Activated CD8-positive, alpha-beta T cell treated with anti-CD3 and anti-CD28 coated beads for 36 hours (primary cell): ENCODE measurements around the gene CDT1. TPM values are rescaled to one million over a fixed set of nuclear protein-coding genes. Genes with fewer than 3 reads are reported as not detected.

Experiments
- ATAC-seq: fragments of 200-7000 bp; cut with Tn5 transposase; one replicate; pipeline ENCODE4 v1.10.0; 2021; ENCODE audit warnings: mild to moderate bottlenecking, moderate library complexity
- CTCF ChIA-PET: fragments of 350-600 bp; sonication (Branson Sonifier 250); formaldehyde crosslinking; loops from one replicate; lab custom pipeline; 2021; ENCODE audit warnings: antibody characterized with exemption; lab: Charles Lee
- POLR2A ChIA-PET: fragments of 350-600 bp; sonication (Branson Sonifier 250); formaldehyde crosslinking; loops from one replicate; lab custom pipeline; 2021; ENCODE audit warnings: antibody characterized with exemption; lab: Charles Lee
- DNase-seq: peaks from one replicate; pipeline ENCODE4 v3.0.0-alpha.2; 2020
- H3K27ac Mint-ChIP-seq: one replicate; pipeline ENCODE4 v1.8.0; 2021; ENCODE audit warnings: mild to moderate bottlenecking, mixed read lengths
- H3K27me3 Mint-ChIP-seq: one replicate; pipeline ENCODE4 v1.8.0; 2021; ENCODE audit warnings: mixed read lengths
- H3K36me3 Mint-ChIP-seq: one replicate; pipeline ENCODE4 v1.8.0; 2021; ENCODE audit warnings: low read depth, mixed read lengths
- H3K4me1 Mint-ChIP-seq: one replicate; pipeline ENCODE4 v1.8.0; 2021; ENCODE audit warnings: low read depth, mixed read lengths
- H3K4me3 Mint-ChIP-seq: one replicate; pipeline ENCODE4 v1.8.0; 2021; ENCODE audit warnings: mild to moderate bottlenecking, moderate library complexity, mixed read lengths
- H3K9me3 Mint-ChIP-seq: one replicate; pipeline ENCODE4 v1.8.0; 2021; ENCODE audit warnings: mixed read lengths
- intact Hi-C: fragments of 100-400 bp; cut with micrococcal nuclease; formaldehyde crosslinking; loops from one replicate; pipeline ENCODE4 v1.10.0; 2022
- total RNA-seq, 2 experiments: library from RNA; stranded (reverse); gene quantifications; one replicate each; pipeline ENCODE4 v1.2.3, GENCODE V29; 2021
- TF ChIP-seq, protein P1 (sequence below): fragments of 200-600 bp; IDR thresholded peaks from one replicate; pipeline ENCODE4 v1.8.0; 2022; ENCODE audit warnings: antibody characterized with exemption, mild to moderate bottlenecking

The CDT1 gene
- total RNA-seq, 2 experiments from 2014 or later = 180 to 182 TPM

DNA sequence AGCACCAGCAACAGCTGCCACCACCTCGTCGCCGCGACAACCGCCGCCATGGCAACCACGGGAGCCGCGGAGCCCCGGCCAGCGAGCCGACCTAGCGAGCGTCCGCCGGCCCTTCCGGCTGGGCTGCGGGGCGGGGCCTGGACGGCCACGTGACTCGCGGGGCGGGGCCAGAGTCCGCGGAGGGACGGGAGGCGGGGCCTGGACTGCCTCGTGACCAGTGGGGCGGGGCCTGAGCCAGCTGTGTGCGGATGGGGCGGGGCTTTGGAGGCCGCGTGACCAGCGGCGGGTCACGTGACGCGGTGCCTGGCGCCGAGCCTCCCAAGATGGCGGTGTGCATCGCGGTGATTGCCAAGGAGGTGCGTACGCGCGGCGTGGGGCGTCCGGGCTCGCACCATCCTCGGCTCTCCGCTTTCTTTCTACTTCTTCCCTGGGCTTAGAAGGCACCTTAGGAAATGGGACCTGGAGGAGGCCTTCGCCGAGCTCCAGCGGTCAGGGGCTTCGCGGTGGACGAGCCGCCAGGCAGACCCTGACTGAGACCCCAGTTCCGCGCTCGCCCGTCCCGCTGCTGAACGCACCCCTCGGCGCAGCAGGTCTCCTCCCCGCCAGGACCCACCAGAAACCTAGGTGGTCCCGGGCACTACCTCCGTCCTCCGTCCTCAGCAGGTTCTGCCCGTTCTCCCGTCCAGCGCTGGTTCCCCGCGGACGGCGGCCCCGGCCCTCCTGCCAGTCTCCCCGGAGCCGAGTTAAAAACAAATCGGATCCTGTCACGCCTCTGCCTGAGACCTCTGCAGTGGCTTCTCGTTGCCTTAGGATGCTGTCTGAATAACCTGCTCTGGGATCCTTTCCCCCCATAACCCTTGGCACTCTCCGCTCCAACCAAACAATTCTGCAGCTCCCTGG, 53.5 kb downstream of the CDT1 start, which contains the start of the genes GALNS and TRAPPC2L:
Gene GALNS (minus strand): TSS at position 120 of the 900 bp plus-strand sequence. CDS start 70 bp downstream, at position 50.
Gene TRAPPC2L (plus strand): TSS at position 300 of the 900 bp plus-strand sequence. CDS start 24 bp downstream, at position 324.
- TF ChIP-seq, protein P1, sequence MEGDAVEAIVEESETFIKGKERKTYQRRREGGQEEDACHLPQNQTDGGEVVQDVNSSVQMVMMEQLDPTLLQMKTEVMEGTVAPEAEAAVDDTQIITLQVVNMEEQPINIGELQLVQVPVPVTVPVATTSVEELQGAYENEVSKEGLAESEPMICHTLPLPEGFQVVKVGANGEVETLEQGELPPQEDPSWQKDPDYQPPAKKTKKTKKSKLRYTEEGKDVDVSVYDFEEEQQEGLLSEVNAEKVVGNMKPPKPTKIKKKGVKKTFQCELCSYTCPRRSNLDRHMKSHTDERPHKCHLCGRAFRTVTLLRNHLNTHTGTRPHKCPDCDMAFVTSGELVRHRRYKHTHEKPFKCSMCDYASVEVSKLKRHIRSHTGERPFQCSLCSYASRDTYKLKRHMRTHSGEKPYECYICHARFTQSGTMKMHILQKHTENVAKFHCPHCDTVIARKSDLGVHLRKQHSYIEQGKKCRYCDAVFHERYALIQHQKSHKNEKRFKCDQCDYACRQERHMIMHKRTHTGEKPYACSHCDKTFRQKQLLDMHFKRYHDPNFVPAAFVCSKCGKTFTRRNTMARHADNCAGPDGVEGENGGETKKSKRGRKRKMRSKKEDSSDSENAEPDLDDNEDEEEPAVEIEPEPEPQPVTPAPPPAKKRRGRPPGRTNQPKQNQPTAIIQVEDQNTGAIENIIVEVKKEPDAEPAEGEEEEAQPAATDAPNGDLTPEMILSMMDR = no peak
- ATAC-seq (peak; percentile 92), DNase-seq (peak; percentile 100)
- POLR2A ChIA-PET = interaction anchor here (0.7 to 2.2 kb wide), 11 partner anchors 8 to 330 kb away, joined by 3 to 10 read pairs (median 3); partner anchors contain the start of gene CDT1
- Mint-ChIP-seq H3K4me3 (peak within 1 kb of the TSS; percentile 92), H3K27me3 (no peaks in the 10 kb centered on the region), H3K36me3 (peaks cover 13% of the 10 kb centered on the region), H3K27ac (peak within 1 kb of the TSS; percentile 87), H3K4me1 (peaks cover 31% of the 10 kb centered on the region), H3K9me3 (no peaks in the 10 kb centered on the region)
- CTCF ChIA-PET = interaction anchor here (0.9 to 2.8 kb wide), 19 partner anchors 11 to 356 kb away, joined by 3 to 66 read pairs (median 4); partner anchors contain the start of gene APRT
- intact Hi-C loops = no loop called here

DNA sequence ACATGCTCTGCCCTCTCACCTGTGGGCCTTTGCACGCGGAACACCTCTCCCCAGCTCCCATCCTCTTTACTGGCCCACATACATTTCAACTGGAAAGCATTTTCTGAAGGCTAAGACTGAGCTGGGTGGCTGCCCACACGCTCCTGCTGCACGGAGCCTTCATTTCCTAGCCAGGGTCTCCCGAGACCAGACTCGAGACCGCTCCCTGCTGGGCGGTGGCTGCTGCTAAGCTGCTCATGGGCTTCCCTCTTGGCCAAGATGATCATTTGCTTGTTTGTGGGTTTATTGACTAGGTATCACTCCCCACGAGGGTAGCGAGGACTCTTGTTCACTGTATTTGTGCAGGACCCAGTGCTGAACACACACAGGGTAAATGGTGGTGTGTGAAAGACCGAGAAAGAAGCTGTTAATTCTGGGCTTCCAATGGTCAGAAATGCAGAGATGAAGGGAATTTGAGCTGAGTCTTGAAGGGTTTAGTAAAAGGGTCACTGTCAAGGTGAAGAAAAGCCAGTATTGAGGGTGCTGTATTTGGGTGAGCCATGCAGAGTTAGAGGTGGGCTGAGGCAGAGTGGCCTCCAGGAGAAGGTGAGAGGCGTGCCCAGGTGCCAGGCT, 54.2 kb downstream of the CDT1 start:
- ChIA-PET POLR2A (interaction anchor here (0.7 to 2.2 kb wide), 13 partner anchors 9 to 329 kb away, joined by 3 to 10 read pairs (median 3); partner anchors contain the start of genes CDT1 and MVD), CTCF (interaction anchor here (0.8 to 2.8 kb wide), 24 partner anchors 11 to 358 kb away, joined by 3 to 66 read pairs (median 4); partner anchors contain the start of gene APRT)
- ATAC-seq = peak; percentile 64
- H3K36me3 Mint-ChIP-seq = peaks cover 12% of the 10 kb centered on the region
- peaks cover 29% of the 10 kb centered on the region for H3K4me1 Mint-ChIP-seq
- TF ChIP-seq, protein P1 = peak; percentile 73
- DNase-seq = peak; percentile 87
- intact Hi-C loops = no loop called here
- no peaks in the 10 kb centered on the region for H3K27me3 Mint-ChIP-seq
- H3K4me3 Mint-ChIP-seq = peak overlapping the region; percentile 92
- H3K27ac Mint-ChIP-seq = peak overlapping the region; percentile 87
- H3K9me3 Mint-ChIP-seq = no peaks in the 10 kb centered on the region

Other genes with a start within 250 kb of the CDT1 start
- gene ZC3H18, start 233.4 kb upstream of the CDT1 start, total RNA-seq = 10 to 100 TPM; 67.7 to 73.5 TPM
- gene IL17C, start 165.2 kb upstream of the CDT1 start, total RNA-seq = under 1 TPM in 1 of 2 experiments, not detected in 1; 0.31 TPM
- gene CYBA, start 152.7 kb upstream of the CDT1 start, total RNA-seq = 100 to 1,000 TPM; 230 to 236 TPM
- gene MVD, start 140.7 kb upstream of the CDT1 start, total RNA-seq = 10 to 100 TPM; 83.1 to 89.9 TPM
- 1 to 10 TPM; 5.2 to 5.3 TPM for gene SNAI3, start 117.3 kb upstream of the CDT1 start, total RNA-seq
- gene RNF166, start 97.4 kb upstream of the CDT1 start, total RNA-seq = 10 to 100 TPM; 80.7 to 82.4 TPM
- 10 to 100 TPM; 37.1 to 37.8 TPM for gene CTU2, start 97.3 kb upstream of the CDT1 start, total RNA-seq
- gene PIEZO1, start 18.6 kb upstream of the CDT1 start, total RNA-seq = 10 to 100 TPM; 87.7 to 91.8 TPM
- 100 to 1,000 TPM; 236 to 240 TPM for gene APRT, start 8.1 kb downstream of the CDT1 start, total RNA-seq
- gene GALNS, start 53.2 kb downstream of the CDT1 start, total RNA-seq = 10 to 100 TPM; 24.5 to 25.4 TPM
- 10 to 100 TPM; 56.4 to 61.9 TPM for gene TRAPPC2L, start 53.3 kb downstream of the CDT1 start, total RNA-seq
- gene PABPN1L, start 62.9 kb downstream of the CDT1 start, total RNA-seq = not detected
- under 1 TPM; 0.14 to 0.34 TPM for gene CBFA2T3, start 173.4 kb downstream of the CDT1 start, total RNA-seq